ENCODE results near the gene POT1. TPM values are rescaled to one million over a fixed set of nuclear protein-coding genes. Genes with fewer than 3 reads are reported as not detected.

The POT1 gene
- polyA plus RNA-seq, 2 donors = 2.8 to 4.3 TPM

DNA sequence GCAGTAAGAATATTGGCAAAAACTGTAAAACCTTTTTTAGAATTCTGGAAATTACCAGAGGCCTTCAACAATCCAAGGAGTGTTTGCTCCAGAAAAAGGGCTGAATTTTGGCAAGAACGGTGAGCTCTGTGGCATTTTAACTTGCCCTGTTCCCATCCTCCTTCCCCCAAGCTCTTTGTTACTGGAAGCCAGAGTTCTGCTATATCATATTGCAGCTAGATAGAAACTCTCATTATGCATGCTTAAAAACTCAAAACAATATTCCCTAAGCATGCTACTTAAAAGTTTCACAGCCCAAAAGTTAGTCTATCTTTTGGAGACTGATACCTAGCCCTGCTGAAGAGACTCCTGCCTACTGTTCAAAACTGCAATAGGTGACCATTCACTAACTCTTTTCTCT, 93.5 kb downstream of the POT1 start:
- no peaks in the 10 kb centered on the region for H3K4me1 ChIP-seq (ENCODE audit: control insufficient read depth in 2 of 2, insufficient read depth in 2 of 2, low read length in 1 of 2)
- WGBS, 2 donors = 91 to 94% methylated on average over 1 of the region's 1 CpG
- no peaks in the 10 kb centered on the region for H3K36me3 ChIP-seq (ENCODE audit: control insufficient read depth in 2 of 2, insufficient read depth in 2 of 2, low read length in 1 of 2)
- no peak overlapping the region for H3K4me3 ChIP-seq (ENCODE audit: low read depth in 1 of 2, low read length in 2 of 2)
- H3K9me3 ChIP-seq (ENCODE audit: control insufficient read depth in 2 of 2, insufficient read depth in 1 of 2, low read depth in 1 of 2, low read length in 1 of 2) = no peaks in the 10 kb centered on the region
- H3K27me3 ChIP-seq (ENCODE audit: control insufficient read depth in 1 of 2, insufficient read depth in 2 of 2, low read length in 2 of 2) = no peaks in the 10 kb centered on the region
- H3K27ac ChIP-seq (ENCODE audit: low read depth in 2 of 2, low read length in 1 of 2) = no peak overlapping the region

DNA sequence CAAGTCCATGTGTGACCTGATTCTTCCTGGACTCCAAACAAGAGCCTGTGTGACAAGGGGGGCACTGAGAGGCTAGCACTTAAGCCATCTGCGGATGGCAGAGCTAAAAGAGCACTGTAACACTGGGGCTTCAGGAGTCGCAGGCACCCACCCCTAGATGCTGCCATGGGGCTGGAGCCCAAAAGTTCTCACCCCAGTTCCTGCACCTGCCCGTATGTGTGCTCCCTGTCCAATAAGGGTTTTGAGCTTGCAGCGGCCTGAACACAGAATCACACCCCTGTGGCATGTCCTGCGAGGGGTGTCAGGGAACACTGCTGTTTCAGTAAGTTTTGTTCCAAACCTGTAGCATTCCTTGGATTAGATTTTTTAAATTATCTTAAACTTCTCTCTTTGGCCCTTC, 110.8 kb downstream of the POT1 start:
- H3K9me3 ChIP-seq (ENCODE audit: control insufficient read depth in 2 of 2, insufficient read depth in 1 of 2, low read depth in 1 of 2, low read length in 1 of 2) = no peaks in the 10 kb centered on the region
- peaks cover 0 to 2% of the 10 kb centered on the region in 2 donors for H3K4me1 ChIP-seq (ENCODE audit: control insufficient read depth in 2 of 2, insufficient read depth in 2 of 2, low read length in 1 of 2)
- no peaks in the 10 kb centered on the region for H3K27me3 ChIP-seq (ENCODE audit: control insufficient read depth in 1 of 2, insufficient read depth in 2 of 2, low read length in 2 of 2)
- H3K27ac ChIP-seq (ENCODE audit: low read depth in 2 of 2, low read length in 1 of 2) = no peak overlapping the region
- H3K36me3 ChIP-seq (ENCODE audit: control insufficient read depth in 2 of 2, insufficient read depth in 2 of 2, low read length in 1 of 2) = no peaks in the 10 kb centered on the region
- no peak overlapping the region for H3K4me3 ChIP-seq (ENCODE audit: low read depth in 1 of 2, low read length in 2 of 2)
- WGBS, 2 donors = 70 to 75% methylated on average over 5 of the region's 5 CpGs

DNA sequence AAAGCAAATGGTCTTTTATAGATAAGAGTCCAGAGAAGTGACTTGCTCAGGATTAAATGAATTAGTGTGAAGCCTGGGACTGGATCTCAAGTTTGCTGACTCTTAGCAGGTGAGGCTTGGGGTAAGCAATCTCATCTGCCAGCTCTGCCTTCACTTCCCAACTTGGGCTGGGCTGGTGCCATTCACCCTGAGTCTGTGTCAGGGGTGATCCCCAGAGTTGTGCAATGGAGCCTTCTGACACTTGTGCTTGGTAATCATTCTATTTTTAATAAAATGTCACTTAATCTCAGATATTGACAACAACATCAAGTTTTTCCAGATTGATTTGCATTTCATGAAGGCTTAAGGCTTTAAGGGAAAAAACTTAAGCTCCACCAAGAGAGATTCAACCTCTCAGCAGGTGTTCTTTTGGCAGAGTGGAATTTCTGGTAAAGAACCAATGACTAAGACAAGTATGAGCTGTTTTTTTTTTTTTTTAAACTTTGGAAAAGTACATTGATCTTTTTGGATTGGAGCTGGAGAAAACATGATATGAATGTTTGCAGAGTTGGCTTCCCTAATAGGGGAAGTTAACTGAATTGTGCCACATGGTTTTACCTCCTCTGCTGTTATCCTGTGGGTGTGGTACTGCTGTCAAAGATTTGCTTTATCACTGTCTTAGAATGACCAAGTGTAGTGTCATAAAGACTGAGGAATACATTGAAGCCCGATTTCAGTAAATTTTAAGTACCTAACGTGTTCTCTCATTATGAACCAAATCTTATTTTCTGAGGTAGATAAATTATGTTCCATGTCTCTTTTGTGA, 115.4 kb downstream of the POT1 start:
- H3K9me3 ChIP-seq (ENCODE audit: control insufficient read depth in 2 of 2, insufficient read depth in 1 of 2, low read depth in 1 of 2, low read length in 1 of 2) = no peaks in the 10 kb centered on the region
- peaks cover 0 to 2% of the 10 kb centered on the region in 2 donors for H3K4me1 ChIP-seq (ENCODE audit: control insufficient read depth in 2 of 2, insufficient read depth in 2 of 2, low read length in 1 of 2)
- 59 to 61% methylated on average over 2 of the region's 2 CpGs for WGBS, 2 donors
- no peaks in the 10 kb centered on the region for H3K36me3 ChIP-seq (ENCODE audit: control insufficient read depth in 2 of 2, insufficient read depth in 2 of 2, low read length in 1 of 2)
- no peak overlapping the region for H3K4me3 ChIP-seq (ENCODE audit: low read depth in 1 of 2, low read length in 2 of 2)
- H3K27me3 ChIP-seq (ENCODE audit: control insufficient read depth in 1 of 2, insufficient read depth in 2 of 2, low read length in 2 of 2) = no peaks in the 10 kb centered on the region
- H3K27ac ChIP-seq (ENCODE audit: low read depth in 2 of 2, low read length in 1 of 2) = no peak overlapping the region

DNA sequence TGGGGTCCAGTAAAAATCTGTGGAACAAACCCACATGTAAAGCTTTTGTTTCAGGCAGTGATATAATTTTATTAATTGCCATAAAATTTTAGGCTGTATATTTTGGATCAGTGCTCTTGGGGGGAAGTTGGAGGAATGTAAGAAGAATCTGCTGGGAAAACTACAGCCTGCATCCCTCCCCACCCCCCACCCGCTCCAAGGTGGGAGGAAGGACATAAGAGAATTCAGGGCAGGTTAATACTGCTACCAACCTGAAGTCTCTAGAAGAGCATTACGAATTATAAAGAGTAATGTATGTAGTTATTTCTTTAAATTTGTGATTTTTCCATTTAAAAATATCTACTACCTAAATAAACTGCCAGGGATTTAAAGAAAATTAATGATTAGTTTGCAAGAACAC, 116.9 kb downstream of the POT1 start:
- Histone ChIP-seq H3K9me3 (ENCODE audit: control insufficient read depth in 2 of 2, insufficient read depth in 1 of 2, low read depth in 1 of 2, low read length in 1 of 2) (no peaks in the 10 kb centered on the region), H3K36me3 (ENCODE audit: control insufficient read depth in 2 of 2, insufficient read depth in 2 of 2, low read length in 1 of 2) (no peaks in the 10 kb centered on the region), H3K27ac (ENCODE audit: low read depth in 2 of 2, low read length in 1 of 2) (no peak overlapping the region), H3K27me3 (ENCODE audit: control insufficient read depth in 1 of 2, insufficient read depth in 2 of 2, low read length in 2 of 2) (no peaks in the 10 kb centered on the region), H3K4me3 (ENCODE audit: low read depth in 1 of 2, low read length in 2 of 2) (no peak overlapping the region), H3K4me1 (ENCODE audit: control insufficient read depth in 2 of 2, insufficient read depth in 2 of 2, low read length in 1 of 2) (no peaks in the 10 kb centered on the region)
- 62 to 71% methylated on average over 2 of the region's 2 CpGs for WGBS, 2 donors

DNA sequence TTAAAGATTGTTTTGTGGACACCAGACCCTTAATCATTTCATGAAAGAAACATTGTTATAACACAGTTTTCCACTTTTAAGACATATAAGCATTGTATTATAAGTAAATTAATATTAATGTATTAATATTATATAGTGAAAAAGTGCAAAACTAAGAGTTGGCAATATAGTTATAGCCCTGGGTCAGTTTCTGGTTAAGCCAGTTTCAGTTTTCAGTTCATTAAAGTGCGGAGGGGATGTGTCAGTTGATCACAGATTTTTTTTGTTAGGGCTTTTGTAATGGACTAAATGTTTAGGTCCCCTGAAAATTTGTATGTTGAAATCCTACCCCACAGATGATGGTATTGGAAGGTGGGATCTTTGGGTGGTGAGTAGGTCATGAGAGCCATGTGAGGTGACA, 118.3 kb downstream of the POT1 start:
- Histone ChIP-seq H3K4me3 (ENCODE audit: low read depth in 1 of 2, low read length in 2 of 2) (no peak overlapping the region), H3K27ac (ENCODE audit: low read depth in 2 of 2, low read length in 1 of 2) (no peak overlapping the region), H3K4me1 (ENCODE audit: control insufficient read depth in 2 of 2, insufficient read depth in 2 of 2, low read length in 1 of 2) (no peaks in the 10 kb centered on the region), H3K9me3 (ENCODE audit: control insufficient read depth in 2 of 2, insufficient read depth in 1 of 2, low read depth in 1 of 2, low read length in 1 of 2) (no peaks in the 10 kb centered on the region), H3K36me3 (ENCODE audit: control insufficient read depth in 2 of 2, insufficient read depth in 2 of 2, low read length in 1 of 2) (no peaks in the 10 kb centered on the region), H3K27me3 (ENCODE audit: control insufficient read depth in 1 of 2, insufficient read depth in 2 of 2, low read length in 2 of 2) (no peaks in the 10 kb centered on the region)
- 76 to 88% methylated on average over 1 of the region's 1 CpG for WGBS, 2 donors

DNA sequence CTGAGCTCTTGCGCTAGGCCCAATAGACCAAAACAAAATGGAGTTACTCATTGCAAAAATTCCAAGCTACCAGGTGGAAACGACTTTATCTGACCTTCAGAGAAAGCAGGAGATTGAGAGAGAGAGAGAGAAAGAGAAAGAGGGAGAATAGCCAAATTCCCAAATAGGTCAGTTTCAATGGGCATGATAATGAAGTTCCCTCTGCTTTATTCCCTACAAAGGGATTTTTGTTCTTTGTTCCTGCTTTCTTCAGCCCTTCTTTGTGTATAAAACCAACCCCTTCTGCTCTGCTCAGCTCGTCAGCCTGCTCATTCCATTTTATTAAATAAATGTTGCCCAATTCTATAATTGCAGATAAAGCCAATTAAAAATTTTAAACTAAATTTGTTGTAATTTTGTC, 119.0 kb downstream of the POT1 start:
- WGBS, 2 donors = 64 to 67% methylated on average over 3 of the region's 3 CpGs
- no peaks in the 10 kb centered on the region for H3K27me3 ChIP-seq (ENCODE audit: control insufficient read depth in 1 of 2, insufficient read depth in 2 of 2, low read length in 2 of 2)
- H3K36me3 ChIP-seq (ENCODE audit: control insufficient read depth in 2 of 2, insufficient read depth in 2 of 2, low read length in 1 of 2) = no peaks in the 10 kb centered on the region
- no peaks in the 10 kb centered on the region for H3K9me3 ChIP-seq (ENCODE audit: control insufficient read depth in 2 of 2, insufficient read depth in 1 of 2, low read depth in 1 of 2, low read length in 1 of 2)
- H3K4me3 ChIP-seq (ENCODE audit: low read depth in 1 of 2, low read length in 2 of 2) = no peak overlapping the region
- no peak overlapping the region for H3K27ac ChIP-seq (ENCODE audit: low read depth in 2 of 2, low read length in 1 of 2)
- no peaks in the 10 kb centered on the region for H3K4me1 ChIP-seq (ENCODE audit: control insufficient read depth in 2 of 2, insufficient read depth in 2 of 2, low read length in 1 of 2)

DNA sequence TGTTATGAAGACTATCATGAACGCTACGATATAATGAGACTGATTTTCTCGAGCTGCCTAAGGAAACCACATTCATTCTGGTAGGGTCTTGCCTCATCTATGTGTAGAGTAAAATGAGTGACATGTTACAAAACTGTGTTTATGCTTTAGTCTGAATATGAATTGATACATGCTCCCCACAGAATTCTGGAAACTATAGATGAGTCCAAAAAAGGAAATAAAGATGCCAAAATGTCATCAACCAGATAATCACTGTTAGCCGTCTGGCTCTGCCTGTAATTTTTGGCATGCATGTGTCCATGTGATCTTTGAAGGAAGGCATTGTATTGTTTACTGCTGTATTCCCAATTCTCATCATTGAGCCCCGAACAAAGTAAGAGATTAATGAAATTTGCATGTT, 121.4 kb downstream of the POT1 start:
- no peaks in the 10 kb centered on the region for H3K4me1 ChIP-seq (ENCODE audit: control insufficient read depth in 2 of 2, insufficient read depth in 2 of 2, low read length in 1 of 2)
- H3K27ac ChIP-seq (ENCODE audit: low read depth in 2 of 2, low read length in 1 of 2) = no peak overlapping the region
- H3K36me3 ChIP-seq (ENCODE audit: control insufficient read depth in 2 of 2, insufficient read depth in 2 of 2, low read length in 1 of 2) = no peaks in the 10 kb centered on the region
- no peak overlapping the region for H3K4me3 ChIP-seq (ENCODE audit: low read depth in 1 of 2, low read length in 2 of 2)
- no peaks in the 10 kb centered on the region for H3K27me3 ChIP-seq (ENCODE audit: control insufficient read depth in 1 of 2, insufficient read depth in 2 of 2, low read length in 2 of 2)
- WGBS, 2 donors = 77 to 82% methylated on average over 5 of the region's 5 CpGs
- H3K9me3 ChIP-seq (ENCODE audit: control insufficient read depth in 2 of 2, insufficient read depth in 1 of 2, low read depth in 1 of 2, low read length in 1 of 2) = no peaks in the 10 kb centered on the region

DNA sequence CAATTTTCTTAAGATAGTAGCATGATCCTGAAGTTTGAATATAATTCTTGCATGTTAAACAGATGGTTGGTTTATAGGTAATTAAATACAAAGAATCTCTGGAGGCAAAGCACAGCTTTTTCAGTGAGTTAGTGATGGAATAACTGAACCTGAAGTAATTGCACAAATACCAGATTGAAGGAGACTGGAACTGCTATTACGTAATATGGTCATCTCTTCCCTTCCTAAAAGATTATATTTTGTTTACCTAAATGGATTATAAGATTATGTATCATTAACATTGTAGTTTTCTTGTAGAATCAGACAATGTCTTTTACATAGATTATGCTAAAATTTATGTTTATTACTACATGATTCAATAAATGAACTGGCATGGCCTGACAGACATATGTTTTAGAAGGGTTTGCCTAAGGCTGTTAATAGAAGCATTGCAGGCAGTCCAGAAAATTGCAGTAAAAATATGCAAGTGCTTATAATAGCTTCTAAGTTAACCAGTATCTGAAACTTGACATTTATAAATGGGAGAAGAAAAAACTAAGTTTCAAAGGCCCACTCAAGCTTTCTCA, 128.2 kb downstream of the POT1 start:
- 79 to 84% methylated on average over 1 of the region's 1 CpG for WGBS, 2 donors
- H3K4me1 ChIP-seq (ENCODE audit: control insufficient read depth in 2 of 2, insufficient read depth in 2 of 2, low read length in 1 of 2) = no peaks in the 10 kb centered on the region

DNA sequence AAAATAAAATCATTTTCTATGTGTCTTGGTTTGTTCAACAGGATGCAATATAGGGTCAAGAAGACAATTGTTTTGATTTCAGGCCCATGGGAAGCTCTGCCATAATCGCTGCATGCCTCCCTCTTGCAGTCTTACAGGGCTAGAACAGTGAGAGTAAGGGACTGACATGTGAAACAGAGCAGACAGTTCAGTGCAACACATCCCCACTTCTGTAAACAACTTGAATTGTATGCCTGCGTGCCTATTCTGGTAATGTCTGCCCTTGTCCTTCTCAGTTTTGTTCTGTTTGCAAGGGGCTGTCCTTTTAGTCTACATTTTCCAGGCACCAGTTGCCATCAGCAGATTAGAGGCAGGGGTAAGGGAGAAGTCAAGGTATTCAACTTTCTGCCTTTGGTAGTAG, 129.2 kb downstream of the POT1 start:
- Histone ChIP-seq H3K4me1 (ENCODE audit: control insufficient read depth in 2 of 2, insufficient read depth in 2 of 2, low read length in 1 of 2) (no peaks in the 10 kb centered on the region), H3K4me3 (ENCODE audit: low read depth in 1 of 2, low read length in 2 of 2) (no peak overlapping the region), H3K27me3 (ENCODE audit: control insufficient read depth in 1 of 2, insufficient read depth in 2 of 2, low read length in 2 of 2) (no peaks in the 10 kb centered on the region), H3K9me3 (ENCODE audit: control insufficient read depth in 2 of 2, insufficient read depth in 1 of 2, low read depth in 1 of 2, low read length in 1 of 2) (no peaks in the 10 kb centered on the region), H3K36me3 (ENCODE audit: control insufficient read depth in 2 of 2, insufficient read depth in 2 of 2, low read length in 1 of 2) (no peaks in the 10 kb centered on the region), H3K27ac (ENCODE audit: low read depth in 2 of 2, low read length in 1 of 2) (no peak overlapping the region)
- WGBS, 2 donors = 54 to 62% methylated on average over 2 of the region's 2 CpGs

More for the DNA sequence above, 128.2 kb downstream of the POT1 start:
- H3K9me3 ChIP-seq (ENCODE audit: control insufficient read depth in 2 of 2, insufficient read depth in 1 of 2, low read depth in 1 of 2, low read length in 1 of 2) = no peaks in the 10 kb centered on the region
- no peak overlapping the region for H3K27ac ChIP-seq (ENCODE audit: low read depth in 2 of 2, low read length in 1 of 2)
- H3K36me3 ChIP-seq (ENCODE audit: control insufficient read depth in 2 of 2, insufficient read depth in 2 of 2, low read length in 1 of 2) = no peaks in the 10 kb centered on the region
- no peak overlapping the region for H3K4me3 ChIP-seq (ENCODE audit: low read depth in 1 of 2, low read length in 2 of 2)
- H3K27me3 ChIP-seq (ENCODE audit: control insufficient read depth in 1 of 2, insufficient read depth in 2 of 2, low read length in 2 of 2) = no peaks in the 10 kb centered on the region

DNA sequence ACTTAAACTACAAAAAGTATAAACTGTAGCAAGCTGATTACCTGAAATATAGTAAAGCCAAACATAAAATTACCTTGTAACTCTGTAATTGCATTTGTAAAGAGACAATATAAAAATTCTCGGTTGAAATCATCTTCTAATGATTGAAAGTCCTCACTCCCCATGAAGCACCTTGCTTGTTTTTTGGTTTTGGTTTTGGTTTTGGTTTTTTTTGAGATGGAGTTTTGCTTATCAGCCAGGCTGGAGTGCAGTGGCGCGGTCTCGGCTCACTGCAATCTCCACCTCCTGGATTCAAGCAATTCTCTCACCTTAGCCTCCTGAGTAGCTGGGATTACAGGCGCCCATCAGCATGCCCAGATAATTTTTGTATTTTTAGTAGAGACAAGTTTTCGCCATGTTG, 130.2 kb downstream of the POT1 start:
- H3K9me3 ChIP-seq (ENCODE audit: control insufficient read depth in 2 of 2, insufficient read depth in 1 of 2, low read depth in 1 of 2, low read length in 1 of 2) = no peaks in the 10 kb centered on the region
- H3K27ac ChIP-seq (ENCODE audit: low read depth in 2 of 2, low read length in 1 of 2) = no peak overlapping the region
- no peak overlapping the region for H3K4me3 ChIP-seq (ENCODE audit: low read depth in 1 of 2, low read length in 2 of 2)
- 90 to 91% methylated on average over 6 of the region's 6 CpGs for WGBS, 2 donors
- no peaks in the 10 kb centered on the region for H3K4me1 ChIP-seq (ENCODE audit: control insufficient read depth in 2 of 2, insufficient read depth in 2 of 2, low read length in 1 of 2)
- no peaks in the 10 kb centered on the region for H3K36me3 ChIP-seq (ENCODE audit: control insufficient read depth in 2 of 2, insufficient read depth in 2 of 2, low read length in 1 of 2)
- peaks cover 0 to 4% of the 10 kb centered on the region in 2 donors for H3K27me3 ChIP-seq (ENCODE audit: control insufficient read depth in 1 of 2, insufficient read depth in 2 of 2, low read length in 2 of 2)
